Measurements from ENCODE around the gene CUL7. TPM values are rescaled to one million over a fixed set of nuclear protein-coding genes. Genes with fewer than 3 reads are reported as not detected.

The CUL7 gene
- total RNA-seq, 1 donor from 2014 or later: 6.8 TPM

DNA sequence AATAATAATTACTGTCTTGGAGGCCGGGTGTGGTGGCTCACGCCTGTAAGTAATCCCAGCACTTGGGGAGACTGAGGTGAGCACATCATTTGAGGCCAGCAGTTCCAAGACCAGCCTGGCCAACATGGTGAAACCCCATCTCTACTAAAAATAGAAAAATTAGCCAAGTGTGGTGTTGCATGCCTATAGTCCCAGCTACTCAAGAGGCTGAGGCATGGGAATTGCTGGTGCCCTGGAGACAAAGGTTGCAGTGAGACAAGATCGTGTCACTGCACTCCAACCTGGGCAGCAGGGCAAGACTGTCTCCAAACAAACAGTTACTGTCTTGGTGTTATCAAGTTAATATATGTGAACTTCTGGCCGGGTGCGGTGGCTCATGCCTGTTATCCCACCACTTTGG is 27.3 kb downstream of the CUL7 start:
- no peak for DNase-seq
- ATAC-seq (ENCODE audit: poor library complexity): no peak
- intact Hi-C loops (cut with DNase I): no loop called here

DNA sequence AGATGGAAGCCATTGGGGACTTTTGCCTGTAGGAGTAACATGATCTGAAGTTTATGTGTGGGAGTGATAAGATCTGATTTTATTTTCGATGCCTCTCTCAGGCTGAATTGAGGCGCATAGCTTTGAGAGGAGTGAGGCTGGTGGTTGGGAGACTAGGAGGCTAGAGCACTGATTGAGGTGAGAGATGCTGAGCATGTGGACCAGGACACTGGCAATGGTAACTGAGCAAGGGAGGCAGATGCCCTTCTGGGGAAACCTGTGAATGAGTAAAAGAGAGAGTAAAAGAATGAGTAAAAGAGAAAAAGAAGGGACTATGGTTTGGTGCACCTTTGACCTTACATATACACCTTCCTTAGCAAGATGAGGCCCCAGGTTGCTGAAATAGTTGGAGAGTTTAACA is 29.2 kb downstream of the CUL7 start:
- DNase-seq (no peak), ATAC-seq (ENCODE audit: poor library complexity) (no peak)
- intact Hi-C loops (cut with DNase I): loop anchor here (5.0 kb wide), 1 partner anchor 33 kb away; the partner anchor contains the start of genes KLC4 and MRPL2

DNA sequence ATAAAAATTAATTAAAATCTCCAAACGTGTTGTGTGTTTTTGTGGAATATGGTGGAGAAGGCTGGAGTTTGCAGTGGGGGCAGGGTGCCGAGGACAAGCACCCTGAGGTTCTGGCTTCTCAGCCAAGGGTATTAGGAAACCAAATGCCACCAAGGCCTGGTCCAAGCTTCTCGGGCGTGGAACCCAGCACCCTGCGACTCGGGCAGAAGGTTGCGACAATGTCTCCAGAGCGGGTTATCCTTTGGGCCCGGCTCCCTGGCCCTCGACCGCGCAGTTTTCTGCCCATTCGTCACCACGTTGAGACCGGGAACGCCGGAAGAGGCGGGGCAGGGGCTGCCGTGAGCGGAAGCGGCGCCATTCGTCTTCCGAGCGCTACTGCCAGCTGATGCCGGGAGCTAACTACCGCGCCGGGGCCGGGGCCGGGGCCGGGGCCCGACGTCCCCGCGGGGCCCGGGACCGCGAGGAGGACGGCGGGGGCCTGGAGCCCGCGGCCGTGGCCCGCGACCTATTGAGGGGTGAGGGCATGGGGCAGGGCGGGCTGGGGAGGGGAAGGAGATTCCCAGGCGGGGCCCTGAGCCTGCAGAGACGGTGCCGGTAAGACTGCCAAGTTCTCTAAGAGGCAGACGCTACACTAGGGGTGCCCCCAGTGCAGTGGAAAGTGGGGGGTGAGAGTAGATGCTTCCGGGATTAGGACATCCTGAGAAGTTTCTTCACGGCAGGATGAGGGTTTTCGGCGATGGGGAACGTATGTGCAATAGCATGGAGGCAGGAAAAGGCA is 32.2 kb downstream of the CUL7 start, which contains the start of gene RRP36:
RRP36 (plus strand) TSS at position 354 of the 778 bp plus-strand sequence; CDS start at position 386, 32 bp downstream.
- DNase-seq (peak; percentile 92), ATAC-seq (ENCODE audit: poor library complexity) (peak; percentile 84)
- intact Hi-C loops (cut with DNase I): loop anchor here (5.0 kb wide), 1 partner anchor 36 kb away; the partner anchor contains the start of genes KLC4 and MRPL2

DNA sequence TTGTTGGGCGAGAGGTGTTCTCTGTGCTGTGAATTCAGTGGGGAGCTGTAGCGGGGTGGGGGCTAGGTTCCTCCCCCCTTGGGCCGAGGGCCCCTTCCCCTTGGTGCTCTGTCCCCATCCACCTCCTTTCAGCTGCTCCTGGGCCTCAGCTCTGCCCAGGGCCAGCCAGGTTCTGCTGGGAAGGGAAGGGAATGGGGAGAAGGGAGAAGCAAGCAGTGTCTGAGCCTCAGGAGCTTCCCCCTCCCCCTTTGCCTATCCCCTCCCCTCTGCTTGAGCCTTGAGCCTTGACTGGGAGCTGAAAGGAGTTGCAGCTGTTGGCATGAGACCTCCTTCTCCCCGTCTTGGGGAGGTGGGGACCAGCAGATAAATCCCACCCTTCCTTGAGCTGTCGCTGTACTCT is 32.8 kb downstream of the CUL7 start:
- intact Hi-C loops (cut with DNase I): loop anchor here (5.0 kb wide), 1 partner anchor 36 kb away; the partner anchor contains the start of genes KLC4 and MRPL2
- DNase-seq (no peak), ATAC-seq (ENCODE audit: poor library complexity) (no peak)

DNA sequence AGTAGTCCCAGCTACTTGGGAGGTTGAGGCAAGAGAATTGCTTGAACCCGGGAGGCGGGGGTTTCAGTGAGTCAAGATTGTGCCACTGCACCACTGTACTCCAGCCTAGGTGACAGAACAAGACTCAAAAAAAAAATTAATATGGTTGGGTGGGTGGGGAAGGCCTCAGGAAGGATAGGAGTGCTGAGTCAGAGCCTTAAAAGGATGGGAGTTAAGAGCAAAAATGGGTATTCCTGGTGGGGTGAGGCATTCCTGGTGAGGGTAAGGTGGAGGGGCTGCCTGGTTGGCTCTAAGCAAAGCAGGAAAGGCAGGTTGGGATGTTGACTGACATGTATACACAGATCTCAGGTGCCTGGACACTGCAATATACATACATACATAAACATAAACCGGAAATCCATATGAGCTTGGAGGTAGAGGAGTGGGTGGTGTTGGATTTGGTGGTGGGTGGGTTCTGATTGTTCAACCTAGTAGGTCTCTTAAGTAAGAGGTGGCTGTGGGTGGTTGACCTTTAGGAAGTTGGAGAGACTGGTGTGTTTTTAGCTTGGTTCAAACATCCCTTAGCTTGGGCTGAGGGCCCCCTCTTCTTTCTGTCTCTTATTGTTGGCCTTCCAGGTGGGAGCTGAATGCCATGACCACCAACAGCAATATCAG is 33.5 kb downstream of the CUL7 start:
- ATAC-seq (ENCODE audit: poor library complexity): no peak

DNA sequence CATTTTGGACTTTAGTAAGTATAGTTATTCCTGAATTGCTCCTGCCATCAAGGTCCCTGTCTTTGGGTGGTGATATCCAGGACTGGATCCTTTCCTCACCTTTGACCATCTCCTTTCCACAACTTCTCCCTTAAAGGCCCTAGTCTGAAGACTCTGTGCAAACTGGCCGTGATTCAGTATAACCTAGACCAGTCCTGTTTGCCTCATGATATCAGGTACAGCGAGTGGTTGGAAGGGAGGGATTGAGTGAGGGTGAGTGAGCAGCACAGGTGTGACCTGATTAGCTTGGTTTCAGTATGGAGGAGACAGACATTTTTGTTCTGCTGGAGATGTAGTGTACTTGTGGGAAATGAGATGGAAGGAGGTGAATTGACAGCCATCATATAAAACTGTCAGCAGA is 34.5 kb downstream of the CUL7 start:
- ATAC-seq (ENCODE audit: poor library complexity): no peak
- DNase-seq: no peak
- intact Hi-C loops (cut with DNase I): no loop called here

More for the DNA sequence above, 33.5 kb downstream of the CUL7 start:
- DNase-seq: no peak
- intact Hi-C loops (cut with DNase I): loop anchor here (5.0 kb wide), 1 partner anchor 37 kb away; the partner anchor contains the start of genes KLC4 and MRPL2

DNA sequence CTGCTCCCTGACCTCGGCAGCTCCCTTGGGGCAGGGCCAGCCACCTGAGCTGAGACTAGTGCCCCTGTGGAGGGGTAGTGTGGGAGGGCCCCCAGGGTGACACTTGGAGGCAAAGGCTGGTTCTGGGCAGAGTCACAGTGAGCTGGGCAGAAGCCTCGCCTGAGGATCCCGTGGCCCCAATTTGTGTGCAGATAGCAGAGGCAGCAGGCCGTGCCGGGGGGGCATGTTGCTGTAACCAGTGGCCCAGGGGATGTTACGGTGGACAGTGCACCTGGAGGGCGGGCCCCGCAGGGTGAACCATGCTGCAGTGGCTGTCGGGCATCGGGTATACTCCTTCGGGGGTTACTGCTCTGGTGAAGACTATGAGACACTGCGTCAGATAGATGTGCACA is 36.7 kb downstream of the CUL7 start:
- DNase-seq (peak; percentile 51), ATAC-seq (ENCODE audit: poor library complexity) (peak; percentile 2)
- intact Hi-C loops (cut with DNase I): no loop called here

DNA sequence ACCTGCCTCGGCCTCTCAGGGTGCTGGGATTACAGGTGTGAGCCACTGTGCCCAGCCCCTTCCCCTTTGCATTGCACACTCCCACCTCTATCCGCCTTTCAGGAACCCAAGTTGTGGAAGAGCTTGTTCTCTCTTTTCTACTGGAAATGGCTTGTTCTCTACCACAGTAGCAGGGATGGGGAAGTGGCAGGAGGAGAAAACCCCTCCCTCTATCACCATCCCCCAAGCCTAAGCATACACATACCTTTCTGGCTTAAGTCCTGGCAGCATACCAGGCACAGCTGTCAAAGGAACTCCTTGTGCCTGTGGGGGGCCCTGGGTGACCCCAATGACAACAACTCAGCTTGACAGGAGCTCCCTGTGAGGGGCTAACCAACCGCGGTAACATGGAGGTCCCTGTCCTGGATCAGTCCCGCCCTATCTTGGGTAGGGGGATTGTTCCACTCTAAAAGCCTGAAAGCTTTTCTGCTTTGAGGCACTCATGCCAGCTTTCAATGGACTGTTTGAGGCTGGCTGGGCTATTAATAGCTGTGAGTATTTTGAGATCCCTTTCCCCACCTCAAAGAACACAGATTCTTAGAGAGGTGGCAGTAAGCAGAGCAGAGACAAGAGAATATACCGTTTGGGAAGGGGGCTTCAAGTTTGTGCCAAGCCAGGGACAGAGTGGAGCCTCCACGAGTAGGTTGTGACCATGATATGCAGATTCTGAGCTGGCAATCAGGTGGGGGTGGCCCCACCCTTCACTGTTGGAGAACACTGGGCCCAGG is 37.3 kb downstream of the CUL7 start:
- peak; percentile 16 for ATAC-seq (ENCODE audit: poor library complexity)
- DNase-seq: peak; percentile 40
- intact Hi-C loops (cut with DNase I): no loop called here

DNA sequence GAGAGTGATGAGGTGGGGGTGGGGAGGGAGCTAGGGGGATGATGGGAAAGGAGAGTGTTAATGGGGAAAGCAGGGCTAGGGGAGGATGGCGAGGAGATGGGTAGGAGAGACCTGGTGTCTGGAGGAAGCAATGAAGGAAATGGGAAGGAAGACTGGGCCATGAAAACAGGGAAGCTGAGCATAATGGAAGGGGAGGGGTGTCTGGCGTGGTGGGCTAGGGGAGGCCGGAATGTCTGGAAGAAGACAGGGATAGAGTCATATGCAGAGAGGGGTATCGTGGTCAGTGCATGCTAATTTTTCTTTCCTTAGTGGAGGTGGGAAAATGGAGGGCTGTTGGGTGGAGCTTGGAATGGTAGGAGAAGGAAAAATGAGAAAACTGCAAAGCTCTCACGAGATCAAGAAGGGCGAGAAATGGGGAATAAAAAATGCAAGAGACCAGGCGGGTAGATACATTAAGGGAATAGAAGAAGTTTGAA is 39.2 kb downstream of the CUL7 start:
- intact Hi-C loops (cut with DNase I): no loop called here
- ATAC-seq (ENCODE audit: poor library complexity): no peak
- DNase-seq: no peak

DNA sequence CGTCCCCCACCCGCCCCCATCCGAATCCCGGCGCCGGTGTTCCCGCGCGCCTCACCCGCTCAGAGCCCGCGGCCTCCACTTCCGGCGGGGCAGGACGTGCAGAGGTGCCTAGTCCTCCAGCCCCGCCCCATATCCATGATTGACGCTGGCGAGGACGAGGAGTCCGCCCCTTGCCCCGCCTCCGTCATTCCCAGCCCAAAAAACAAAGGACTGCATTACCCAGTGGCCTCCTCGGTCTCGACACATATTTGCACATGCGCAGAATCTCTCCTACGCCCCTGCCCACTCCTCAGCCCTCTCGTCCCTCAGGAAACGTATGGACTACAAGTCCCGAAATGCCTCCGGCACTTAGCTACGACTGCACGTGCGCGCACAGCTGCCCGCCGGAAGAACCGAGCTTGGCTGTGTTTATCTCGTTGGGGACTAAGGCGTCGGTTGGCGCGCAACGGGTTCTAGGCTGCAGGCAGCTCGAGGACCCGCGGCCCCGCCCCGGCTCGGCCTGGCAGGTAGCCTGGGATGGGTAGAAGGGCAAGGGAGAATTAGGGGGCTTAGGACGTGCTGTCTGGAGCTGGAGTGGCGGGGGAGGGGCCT is 39.7 kb downstream of the CUL7 start, which contains the start of the genes KLHDC3 and MEA1:
KLHDC3 (plus strand) TSS at position 407 of the 591 bp plus-strand sequence. CDS start 2,944 bp downstream, outside the sequence.
MEA1 (minus strand) TSS at position 104 of the 591 bp plus-strand sequence. CDS start 133 bp downstream, outside the sequence.
- DNase-seq (peak; percentile 99), ATAC-seq (ENCODE audit: poor library complexity) (peak; percentile 91)
- intact Hi-C loops (cut with DNase I): loop anchor here (2.0 kb wide), 1 partner anchor 29 kb away; the partner anchor contains the start of gene PPP2R5D

DNA sequence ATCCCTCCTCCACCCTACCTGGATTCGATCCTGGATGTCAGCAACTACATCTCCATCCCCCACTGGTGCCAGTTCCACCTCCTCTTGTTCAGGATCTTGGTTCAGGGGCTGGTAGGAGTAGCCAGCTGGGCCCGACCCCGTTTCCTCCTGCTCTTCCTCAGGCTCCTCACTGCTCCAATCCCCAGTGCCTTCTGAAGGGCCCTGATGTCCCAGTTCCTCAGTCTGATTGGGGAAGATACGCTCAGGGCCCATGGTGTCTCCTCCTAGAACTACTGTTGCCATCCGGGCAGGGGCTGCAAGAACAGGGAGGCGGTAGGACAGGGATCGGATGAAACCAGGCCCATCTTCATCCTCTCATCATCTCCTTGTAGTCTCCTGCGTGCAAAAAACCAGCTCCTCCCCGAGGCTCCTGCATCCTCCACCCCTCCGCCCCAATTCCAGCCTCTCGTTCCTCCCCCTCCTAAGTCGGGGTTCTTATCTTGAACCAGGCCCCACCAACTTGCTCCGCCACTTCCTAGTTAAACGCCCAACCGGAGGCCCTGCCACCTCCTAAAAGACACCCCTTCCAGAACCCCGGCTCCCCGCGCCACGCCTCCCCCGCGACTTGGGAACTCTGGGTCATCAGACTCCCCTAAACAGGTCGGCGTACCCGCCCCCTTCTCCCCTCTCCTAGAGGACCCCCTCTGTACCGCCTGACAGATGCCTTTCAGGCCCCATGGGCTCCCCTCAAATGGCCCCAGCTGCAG is 40.4 kb downstream of the CUL7 start:
- intact Hi-C loops (cut with DNase I): loop anchor here (2.0 kb wide), 1 partner anchor 28 kb away; the partner anchor contains the start of gene PPP2R5D
- DNase-seq (peak; percentile 35), ATAC-seq (ENCODE audit: poor library complexity) (no peak)

DNA sequence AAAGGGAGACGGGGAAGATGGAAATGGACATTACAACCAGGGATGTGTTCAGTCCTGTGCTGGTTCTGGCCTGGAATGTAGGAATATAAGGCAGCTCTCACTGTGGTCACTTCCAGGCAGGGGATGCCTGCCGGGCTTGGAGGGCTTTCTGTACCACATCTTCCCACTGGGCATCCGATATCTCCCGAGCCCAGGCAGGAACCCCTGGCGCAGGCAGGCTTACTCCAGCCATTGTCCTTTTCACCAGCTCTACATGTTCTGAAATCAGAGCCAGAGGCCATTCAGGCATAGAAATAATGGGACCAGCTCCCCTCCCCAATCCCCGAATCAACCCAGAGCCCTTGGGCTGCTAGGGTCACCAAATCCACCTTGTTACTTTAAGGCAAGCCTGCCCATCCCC is 41.3 kb downstream of the CUL7 start:
- DNase-seq: peak; percentile 32
- intact Hi-C loops (cut with DNase I): loop anchor here (2.0 kb wide), 1 partner anchor 28 kb away; the partner anchor contains the start of gene PPP2R5D
- ATAC-seq (ENCODE audit: poor library complexity): no peak

DNA sequence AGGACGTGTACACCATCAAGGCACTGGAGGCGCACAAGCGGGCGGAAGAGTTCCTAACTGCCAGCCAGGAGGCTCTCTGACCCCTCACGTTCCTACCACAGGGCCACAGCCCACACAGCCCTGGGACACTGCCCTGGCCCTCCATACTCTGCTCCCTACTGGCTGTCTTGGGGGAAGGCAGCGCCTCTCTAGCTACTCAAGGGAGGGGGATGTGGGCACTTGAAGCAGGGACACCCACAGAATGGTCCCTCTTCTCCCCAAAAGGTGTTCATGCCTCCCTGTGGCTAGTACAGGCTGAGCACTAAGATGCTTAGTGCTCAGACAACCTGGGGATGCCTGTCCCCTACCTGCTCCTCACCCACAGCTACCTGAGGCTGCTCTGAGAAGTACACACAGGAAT is 42.4 kb downstream of the CUL7 start:
- intact Hi-C loops (cut with DNase I): no loop called here
- DNase-seq: peak; percentile 27

DNA sequence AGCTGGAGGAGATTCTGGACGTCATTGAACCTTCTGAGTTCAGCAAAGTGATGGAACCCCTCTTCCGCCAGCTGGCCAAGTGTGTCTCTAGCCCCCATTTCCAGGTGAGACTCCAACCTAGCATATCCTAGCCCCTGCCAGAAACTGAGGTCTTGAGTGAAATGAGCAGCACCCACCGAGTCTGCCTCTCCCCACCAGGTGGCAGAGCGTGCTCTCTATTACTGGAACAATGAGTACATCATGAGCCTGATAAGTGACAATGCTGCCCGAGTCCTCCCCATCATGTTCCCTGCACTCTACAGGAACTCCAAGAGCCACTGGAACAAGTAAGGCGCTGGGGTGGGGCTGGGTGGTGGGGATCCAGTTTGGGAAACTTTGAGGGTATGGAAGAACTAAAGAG is 44.5 kb downstream of the CUL7 start:
- DNase-seq (peak; percentile 71), ATAC-seq (ENCODE audit: poor library complexity) (peak; percentile 14)
- intact Hi-C loops (cut with DNase I): loop anchor here (2.0 kb wide), 1 partner anchor 134 kb away; no protein-coding TSS in a partner anchor

More for the DNA sequence above, 42.4 kb downstream of the CUL7 start:
- no peak for ATAC-seq (ENCODE audit: poor library complexity)

DNA sequence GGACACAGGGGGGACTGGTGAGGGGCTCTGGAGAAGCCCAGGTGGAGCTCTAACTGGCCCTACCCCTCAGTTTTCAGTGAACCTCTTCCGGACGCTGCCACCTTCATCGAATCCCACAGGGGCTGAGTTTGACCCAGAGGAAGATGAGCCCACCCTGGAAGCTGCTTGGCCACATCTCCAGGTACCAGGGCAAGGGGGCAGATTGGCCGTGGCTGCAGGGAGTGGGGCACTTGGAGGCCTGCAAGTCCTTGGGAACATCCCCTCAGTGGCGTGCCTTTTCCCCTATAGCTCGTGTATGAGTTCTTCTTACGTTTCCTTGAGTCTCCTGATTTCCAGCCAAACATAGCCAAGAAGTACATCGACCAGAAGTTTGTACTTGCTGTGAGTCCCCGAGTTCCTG is 46.5 kb downstream of the CUL7 start:
- intact Hi-C loops (cut with DNase I): no loop called here
- ATAC-seq (ENCODE audit: poor library complexity) (no peak), DNase-seq (no peak)

DNA sequence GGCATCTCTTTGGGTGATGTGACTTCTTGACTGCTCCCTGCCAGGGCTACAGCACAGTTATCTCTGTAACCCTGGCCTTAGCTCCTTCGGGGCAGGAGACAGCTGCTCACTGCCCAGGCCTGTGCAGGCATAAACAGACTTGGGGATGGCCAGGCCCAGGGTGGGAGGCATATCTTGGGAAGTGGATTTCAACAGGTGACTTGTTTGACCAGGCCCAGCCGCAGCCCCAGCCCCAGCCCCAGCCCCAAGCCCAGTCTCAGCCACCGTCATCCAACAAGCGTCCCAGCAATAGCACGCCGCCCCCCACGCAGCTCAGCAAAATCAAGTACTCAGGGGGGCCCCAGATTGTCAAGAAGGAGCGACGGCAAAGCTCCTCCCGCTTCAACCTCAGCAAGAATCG is 47.4 kb downstream of the CUL7 start:
- no peak for ATAC-seq (ENCODE audit: poor library complexity)
- intact Hi-C loops (cut with DNase I): no loop called here
- DNase-seq: peak; percentile 27

DNA sequence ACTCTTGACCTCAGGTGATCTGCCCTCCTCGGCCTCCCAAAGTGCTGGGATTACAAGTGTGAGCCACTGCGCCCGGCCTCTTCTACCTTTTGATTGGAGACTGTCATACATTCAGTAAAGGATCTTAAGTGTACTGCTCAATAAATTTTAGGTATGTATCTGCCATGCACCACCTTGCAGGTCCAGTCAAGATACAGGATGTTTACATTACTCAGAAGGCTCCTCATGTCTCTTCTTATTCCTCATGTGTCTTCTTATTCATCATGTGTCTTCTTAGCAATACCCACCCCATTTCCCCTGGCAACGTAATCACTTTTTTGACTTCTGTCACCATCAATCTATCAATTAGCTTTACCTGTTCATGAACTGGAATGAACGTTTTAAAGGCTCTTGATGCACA is 47.8 kb downstream of the CUL7 start:
- intact Hi-C loops (cut with DNase I): no loop called here
- ATAC-seq (ENCODE audit: poor library complexity) (no peak), DNase-seq (peak; percentile 24)
